Measurements from ENCODE around the gene PPL.

The PPL gene

DNA sequence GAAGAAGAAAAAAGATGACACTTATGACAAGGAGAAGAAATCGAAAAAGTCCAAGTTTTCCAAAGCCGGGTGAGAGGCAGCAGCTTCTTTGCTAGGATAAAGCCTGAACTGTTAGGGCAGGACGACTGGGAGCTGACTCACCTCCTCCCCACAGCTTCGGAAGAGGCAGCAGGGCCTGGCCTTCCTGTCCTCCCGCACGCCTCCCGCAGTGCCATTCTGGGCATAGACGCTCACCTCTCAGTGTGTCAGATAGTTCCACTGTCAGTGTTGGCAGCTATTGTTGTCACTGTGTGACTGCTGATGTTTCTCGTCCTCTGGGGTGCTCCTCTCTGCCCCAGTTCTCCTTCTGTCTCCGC is 77.1 kb downstream of the PPL start:
- no peak for DNase-seq

DNA sequence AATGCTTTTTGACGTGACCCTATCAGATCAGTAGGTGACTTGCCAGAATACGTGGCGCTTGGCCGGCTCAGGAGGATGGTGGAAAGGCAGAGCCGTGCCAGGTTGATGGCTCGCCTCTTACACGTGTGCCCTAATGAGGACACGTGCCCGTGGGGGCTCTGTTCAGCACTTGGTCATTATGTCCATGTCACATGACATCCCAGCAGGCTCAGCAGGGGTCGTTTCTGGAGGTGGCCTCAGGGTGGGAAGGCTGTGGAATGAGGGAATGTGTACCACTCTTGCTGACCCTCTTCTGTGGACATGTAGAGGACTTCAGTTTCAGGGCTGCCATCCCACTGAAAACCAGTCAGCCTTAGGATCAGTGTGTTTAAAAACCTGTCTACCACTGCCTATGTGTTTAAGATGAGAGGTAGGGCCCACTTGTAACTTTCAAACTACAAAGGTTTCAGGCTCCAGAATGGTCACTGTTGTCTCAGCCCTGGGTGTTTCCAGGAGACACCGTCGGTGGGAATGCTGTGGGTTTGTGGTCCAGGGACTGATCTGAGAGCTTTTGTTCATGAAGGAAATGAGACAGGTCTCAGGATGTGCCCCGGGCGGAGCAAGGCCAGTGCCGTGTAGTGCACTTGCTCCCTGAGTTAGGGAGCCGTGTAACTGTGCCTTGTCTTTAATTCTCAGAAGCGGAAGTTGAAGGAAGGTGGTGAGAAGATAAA is 77.6 kb downstream of the PPL start:
- no peak for DNase-seq

DNA sequence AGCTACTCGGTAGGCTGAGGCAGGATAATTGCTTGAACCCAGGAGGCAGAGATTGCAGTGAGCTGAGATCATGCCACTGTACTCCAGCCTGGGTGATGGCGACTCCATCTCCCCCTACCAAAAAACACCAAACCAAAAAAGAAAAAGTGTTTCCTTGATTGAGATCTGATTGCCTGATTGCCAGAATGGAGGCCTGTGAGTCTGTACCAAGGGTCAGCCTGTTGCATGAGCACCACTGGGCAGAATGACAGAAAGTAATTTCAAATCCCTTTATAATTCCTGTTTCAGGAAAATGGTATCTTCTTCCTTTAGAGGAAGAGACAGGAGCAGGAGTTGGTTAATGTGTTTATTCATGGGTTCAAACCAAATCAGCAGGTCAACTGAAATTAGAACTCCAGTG is 81.1 kb downstream of the PPL start:
- no peak for DNase-seq

DNA sequence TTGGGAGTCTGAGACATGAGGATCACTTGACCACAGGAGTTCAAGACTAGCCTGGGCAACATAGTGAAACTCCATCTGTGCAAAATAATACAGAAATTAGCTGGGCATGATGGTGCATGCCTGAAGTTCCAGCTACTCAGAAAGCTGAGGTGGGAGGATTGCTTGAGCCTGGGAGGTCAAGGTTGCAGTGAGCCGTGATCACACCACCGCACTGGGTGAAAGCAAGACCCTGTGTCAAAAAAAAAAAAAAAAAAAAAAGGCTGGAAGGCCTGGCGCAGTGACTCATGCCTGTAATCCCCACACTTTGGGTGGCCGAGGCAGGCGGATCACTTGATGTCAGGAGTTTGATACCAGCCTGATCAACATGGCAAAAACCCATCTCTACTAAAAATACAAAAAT is 81.6 kb downstream of the PPL start:
- DNase-seq = no peak

DNA sequence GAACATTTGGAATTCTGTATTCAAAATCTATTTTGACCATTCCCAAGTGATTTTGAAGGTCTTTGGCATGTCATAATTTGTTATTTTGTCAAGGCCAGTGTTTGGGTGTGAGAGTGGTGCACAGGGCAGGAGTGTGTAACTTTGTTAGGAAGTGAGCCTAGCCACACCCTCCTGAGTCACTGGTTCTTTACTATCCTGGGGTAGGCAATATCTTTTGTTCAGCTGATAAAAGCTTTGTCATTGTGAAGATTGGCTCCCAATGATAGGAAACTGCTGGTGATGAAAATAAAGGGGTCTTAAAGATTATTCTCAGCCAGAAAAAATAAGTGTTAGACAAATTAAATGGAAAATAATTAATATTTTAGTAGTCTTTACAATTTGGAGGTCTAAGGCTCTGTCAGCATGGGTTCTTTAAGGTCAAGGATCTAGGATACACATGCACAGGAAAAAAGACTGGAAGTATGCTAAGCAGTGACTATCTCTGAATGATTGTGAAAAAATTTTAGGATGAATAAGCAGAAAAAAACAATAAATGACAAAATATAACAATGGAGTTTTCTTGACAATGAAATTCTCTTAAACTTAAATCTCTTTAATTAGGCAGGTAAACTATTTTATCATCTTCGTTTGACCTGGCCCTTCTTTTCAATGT is 84.6 kb downstream of the PPL start:
- no peak for DNase-seq

DNA sequence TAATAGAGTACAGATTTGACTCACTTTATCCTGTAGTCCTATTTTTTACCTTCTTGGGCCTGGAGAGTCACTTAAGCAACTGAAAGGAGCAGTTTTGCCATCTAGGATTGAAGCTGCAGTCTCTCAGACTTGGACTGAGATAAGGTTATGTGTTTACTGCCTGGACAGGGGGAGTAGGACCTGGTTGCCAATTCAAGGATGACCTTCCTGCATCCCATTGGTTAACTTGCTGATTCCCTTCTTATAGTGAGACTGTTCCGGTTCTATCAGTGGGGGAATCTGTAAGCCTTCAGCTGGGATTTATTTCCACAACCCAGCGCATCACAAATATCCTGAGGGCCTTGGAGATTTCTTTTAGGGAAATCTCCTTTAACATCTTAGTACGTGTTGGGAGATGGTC is 86.7 kb downstream of the PPL start:
- no peak for DNase-seq

DNA sequence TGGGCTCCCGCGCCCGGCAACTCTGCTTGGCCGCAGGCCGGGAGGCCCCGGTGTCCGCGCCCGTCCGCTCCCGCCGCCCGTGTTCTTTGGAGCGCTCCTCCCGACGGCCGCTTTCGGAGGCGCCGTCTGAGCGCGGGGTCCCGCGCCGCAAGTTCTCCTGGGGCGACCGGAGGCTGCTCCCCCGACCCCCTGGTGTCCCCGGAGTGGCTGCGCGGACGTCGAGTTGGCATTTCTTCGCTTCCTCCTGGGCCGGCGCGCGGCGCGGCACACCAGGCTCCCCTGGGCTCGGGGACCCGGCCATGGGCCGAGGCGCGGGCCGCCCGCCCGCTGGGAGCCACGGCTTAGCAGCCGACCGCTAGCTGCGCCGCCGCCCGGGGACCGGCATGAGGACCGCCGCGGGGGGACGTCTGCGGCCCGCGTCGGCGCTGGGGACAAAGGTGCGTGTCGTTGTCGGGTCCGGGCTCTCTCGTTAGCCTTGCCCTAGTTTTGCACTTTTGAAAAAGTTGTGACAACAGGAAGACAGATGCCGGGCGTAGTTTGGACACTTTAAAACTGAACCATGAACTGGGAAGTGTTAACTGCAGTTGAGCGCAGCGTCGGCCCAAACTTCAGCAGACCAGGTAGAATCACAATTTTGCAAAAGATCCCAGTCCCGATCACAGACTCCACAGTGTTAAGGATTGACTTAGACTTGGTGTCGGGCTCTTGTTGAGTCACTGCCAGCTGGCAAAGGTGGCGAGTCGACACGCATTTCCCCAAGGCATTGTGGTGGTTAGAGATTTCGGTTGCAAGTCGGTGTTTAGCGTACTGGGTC is 89.0 kb downstream of the PPL start:
- DNase-seq = peak; percentile 54

DNA sequence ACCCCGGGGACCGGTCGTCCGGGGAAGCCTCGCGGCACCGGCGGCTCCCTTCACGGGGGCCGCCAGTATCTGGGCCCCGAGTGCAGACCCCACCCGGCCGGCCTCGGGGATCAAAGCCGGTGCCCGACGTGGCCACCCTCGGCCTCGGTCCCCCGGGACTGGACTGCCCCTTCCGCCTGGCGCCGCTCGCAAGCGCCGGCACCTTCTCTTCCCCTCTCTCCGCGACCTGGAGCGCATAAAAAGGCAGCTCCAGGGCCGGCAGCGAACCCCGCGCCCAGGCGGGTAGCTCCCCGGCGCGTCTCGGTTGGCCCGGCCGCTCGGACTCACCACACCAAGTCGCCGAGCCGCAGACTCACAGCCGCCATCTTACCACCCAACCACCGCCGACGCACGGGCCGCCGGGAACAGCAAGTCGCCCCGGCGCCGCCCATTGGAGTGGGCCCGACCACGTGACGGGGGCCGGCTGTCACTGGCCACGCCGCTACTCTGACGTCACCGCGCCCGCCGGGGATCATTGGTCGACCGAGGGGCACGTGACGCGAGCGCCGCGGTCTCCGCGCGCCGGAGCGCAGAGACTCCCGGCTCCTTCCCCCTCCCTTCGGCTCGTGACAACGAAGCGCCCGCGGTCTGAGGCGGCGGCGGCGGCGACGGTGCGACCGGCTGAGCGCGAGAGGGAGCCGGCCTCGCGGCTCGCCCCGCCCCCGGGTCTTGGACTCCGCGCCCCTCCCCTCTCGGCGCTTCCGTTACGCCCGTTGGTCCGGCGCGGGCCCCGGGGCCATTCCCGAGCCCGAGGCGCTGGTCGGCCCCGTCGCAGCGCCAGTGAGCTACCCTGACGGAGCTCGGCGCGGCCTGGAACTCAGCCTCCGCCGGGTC is 89.8 kb downstream of the PPL start, which contains the start of the genes GLYR1 and UBN1:
Gene GLYR1, minus strand, starts transcription at position 388 of the 873 bp plus-strand sequence. Its CDS starts 23 bp downstream, at position 365.
Gene UBN1, plus strand, starts transcription at position 581 of the 873 bp plus-strand sequence. CDS start 5,437 bp downstream, outside the sequence.
- peak; percentile 99 for DNase-seq

DNA sequence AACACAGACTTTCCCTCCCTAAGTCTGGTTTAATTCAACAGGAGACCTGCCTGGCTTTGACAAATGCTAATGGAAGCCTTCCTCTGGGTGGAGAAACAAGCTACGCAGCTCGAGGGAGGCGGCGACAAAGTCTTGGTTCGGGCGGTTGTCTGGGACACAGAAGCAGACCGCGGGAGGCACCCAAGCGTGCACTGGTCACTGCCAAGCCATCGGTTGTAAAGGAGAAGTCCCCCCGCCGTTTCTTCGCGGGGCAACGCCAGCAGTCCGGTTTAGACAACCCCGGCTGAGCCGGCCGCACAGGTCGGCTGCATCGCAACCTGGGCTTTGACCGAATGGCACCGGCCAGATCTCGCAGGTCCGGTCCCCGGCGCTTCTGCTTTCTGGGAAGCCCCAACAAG is 90.4 kb downstream of the PPL start:
- DNase-seq = peak; percentile 72

DNA sequence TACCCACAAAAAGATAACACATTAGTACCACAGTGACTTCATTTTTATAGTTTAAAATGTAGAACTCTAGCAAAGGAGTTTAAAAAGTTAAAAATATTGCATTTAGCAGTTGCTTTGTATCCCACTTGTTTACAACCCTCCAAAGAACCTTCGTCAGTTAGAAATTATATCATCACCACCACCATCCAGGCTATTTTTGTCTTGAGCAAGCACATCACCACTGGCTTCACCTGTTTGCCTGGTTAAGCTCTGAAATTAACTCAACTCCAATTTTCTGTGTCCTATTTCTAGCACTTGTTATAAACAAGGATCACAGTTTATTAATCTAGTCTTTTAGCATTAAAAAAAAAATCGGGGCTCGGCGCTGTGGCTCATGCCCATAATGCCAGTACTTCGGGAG is 96.0 kb downstream of the PPL start:
- no peak for DNase-seq

DNA sequence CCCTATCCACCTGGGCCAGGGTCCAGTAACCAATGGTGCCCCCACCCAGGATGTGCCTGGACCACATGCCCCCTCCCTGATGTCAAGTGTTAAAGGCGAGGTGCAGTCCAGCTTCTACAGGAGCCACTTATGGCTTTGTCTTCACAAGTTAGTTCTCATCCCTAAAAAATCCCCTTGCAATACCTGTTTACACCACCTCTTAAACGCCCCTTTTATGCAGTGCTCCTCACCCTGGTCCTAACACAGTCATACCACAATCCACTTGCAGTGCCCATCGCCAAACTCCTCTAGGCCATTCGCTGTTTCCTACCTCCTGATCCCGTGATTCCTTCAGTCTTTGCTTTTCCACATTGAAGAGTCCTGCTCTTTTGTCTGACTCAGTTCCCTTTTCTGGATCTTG is 97.0 kb downstream of the PPL start:
- no peak for DNase-seq

DNA sequence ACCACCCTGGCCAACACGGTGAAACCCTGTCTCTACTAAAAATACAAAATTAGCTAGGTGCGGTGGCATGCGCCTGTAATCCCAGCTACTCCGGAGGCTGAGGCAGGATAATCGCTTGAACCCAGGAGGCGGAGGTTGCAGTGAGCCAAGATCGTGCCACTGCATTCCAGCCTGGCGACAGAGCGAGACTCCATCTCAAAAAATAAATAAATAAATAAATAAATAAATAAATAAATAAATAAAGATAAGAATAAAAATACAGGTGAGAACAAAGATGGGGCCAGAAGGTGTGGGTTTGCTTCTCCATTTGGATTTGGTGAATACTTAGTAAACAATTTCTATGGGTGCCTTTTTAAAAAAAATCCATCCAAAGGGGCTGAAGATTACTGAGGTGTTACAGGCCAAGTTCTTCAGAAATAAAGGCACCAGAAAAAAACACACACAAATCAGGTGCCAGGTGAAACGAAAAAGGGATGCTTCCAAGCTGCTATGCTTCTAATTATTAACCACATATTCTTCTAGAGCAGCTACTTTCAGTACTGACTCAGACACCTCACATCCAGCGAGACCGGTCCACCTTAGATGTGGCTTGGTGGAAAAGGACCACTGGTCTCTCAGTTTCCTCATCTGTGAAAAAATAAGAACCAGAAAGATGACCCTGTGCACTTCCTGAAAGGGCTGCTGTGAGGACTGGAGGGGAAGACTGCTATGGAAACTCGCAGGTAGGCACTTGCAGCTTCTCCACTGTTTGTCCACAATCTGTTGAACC is 99.0 kb downstream of the PPL start:
- DNase-seq = no peak

DNA sequence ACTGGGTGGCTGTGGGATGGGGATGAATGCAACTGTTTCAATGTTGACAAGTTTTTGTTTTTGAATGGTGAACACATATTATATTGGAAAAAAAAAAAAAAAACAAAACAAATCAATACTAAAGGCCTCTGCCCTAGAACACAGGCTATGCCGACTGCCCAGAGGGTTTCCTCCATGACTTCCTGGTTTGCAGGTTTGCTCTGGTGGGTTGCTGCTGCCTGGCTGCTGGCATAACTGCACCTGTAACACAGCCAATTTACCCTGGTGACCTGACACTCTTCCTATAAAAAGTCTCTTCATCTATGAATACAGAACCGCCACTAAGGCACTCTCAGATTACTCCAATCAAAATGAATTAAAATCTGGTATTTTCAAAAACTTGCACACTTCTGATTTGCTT is 100.2 kb downstream of the PPL start:
- no peak for DNase-seq

DNA sequence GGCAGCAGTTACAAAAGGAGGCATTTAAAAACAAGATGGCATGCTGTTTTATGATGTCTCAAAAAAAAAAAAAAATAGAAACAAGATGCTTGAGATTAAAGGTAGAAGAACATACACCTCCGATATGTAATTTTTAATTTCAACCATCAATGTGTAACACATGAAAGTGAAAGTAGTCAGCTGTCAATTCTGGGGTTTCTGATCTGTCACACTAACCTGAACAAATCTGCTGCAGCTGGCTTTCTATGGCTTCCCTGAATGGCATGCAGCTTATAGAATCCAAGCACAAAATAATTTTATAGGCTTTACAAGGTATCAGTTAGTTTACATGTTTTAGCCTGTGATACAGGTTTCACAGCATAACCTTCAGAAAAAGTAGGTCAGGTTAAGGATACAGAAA is 103.4 kb downstream of the PPL start:
- no peak for DNase-seq

DNA sequence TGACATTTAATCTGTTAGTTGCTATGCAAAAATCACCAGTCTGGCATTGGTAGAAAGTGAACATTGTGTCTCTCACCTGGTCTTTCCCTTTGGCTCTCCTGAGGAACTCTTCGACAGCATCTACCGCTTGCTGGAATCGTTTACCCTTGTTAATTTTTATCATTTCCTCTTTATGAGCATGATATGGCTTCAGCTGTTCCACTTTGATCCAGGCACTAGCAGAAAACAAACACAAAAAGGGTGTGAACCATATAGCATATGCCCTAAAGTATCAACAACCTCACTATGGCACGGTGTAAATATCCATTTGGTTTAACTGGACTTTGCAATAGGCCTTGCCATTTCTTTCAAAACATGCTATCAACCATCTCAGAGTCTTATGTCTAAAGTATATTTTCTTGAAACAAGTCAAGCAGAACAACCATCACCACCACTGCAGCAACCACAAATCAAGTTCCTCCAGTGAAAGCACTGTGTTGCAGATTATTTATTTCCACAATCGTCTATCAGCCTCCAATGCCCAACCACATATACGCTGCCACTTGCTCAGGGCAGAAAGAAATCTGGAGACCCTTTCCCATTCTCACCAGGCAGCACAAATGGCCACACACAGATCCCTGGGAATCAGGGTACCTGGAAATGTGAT is 104.1 kb downstream of the PPL start:
- no peak for DNase-seq

Measured in femur (tissue), 1 donor.